Measurements from ENCODE around the gene JUP. TPM values are rescaled to one million over a fixed set of nuclear protein-coding genes. Genes with fewer than 3 reads are reported as not detected.
A peak's percentile ranks its signal among the peaks of the same experiment; 100 is the strongest.

JUP gene
- polyA plus RNA-seq, 1 donor from 2014 or later, result 46.1 TPM

- Histone ChIP-seq H3K4me2 (ENCODE audit: low read length) (peak within 1 kb of the TSS; percentile 46), H2AFZ (ENCODE audit: low read depth, low read length) (peak within 1 kb of the TSS; percentile 51), H3K27ac (ENCODE audit: low read length) (peak within 1 kb of the TSS; percentile 66), H3K9ac (ENCODE audit: low read length) (peak within 1 kb of the TSS; percentile 83), H3K9me2 (ENCODE audit: insufficient read depth, low read length) (no peaks in the 10 kb centered on the region), H3K79me2 (replicated peaks; ENCODE audit: insufficient read depth, low read length) (peaks cover 3% of the 10 kb centered on the region), H3K4me3 (ENCODE audit: low read length) (peak within 1 kb of the TSS; percentile 81), H3K27me3 (ENCODE audit: insufficient read depth, low read depth, low read length) (no peaks in the 10 kb centered on the region), H3K9me3 (ENCODE audit: low read length) (no peaks in the 10 kb centered on the region), H4K20me1 (ENCODE audit: insufficient read depth) (no peaks in the 10 kb centered on the region), H3K36me3 (ENCODE audit: insufficient read depth, low read length) (no peaks in the 10 kb centered on the region), H3F3A (ENCODE audit: insufficient read depth, low read length, poor library complexity, severe bottlenecking) (no peaks in the 10 kb centered on the region)
- TF ChIP-seq SMC3 (conservative IDR thresholded peaks at IDR 0.05; ENCODE audit: poor library complexity) (no peak), EZH2 (IDR thresholded peaks at IDR 0.05; ENCODE audit: borderline replicate concordance, insufficient read depth, low read length, poor library complexity, severe bottlenecking) (no peak), CTCF (IDR thresholded peaks at IDR 0.05; ENCODE audit: poor library complexity, severe bottlenecking) (no peak), TAF1 (IDR thresholded peaks at IDR 0.05; ENCODE audit: low read depth) (no peak), EP300 (conservative IDR thresholded peaks at IDR 0.05; ENCODE audit: poor library complexity, severe bottlenecking) (no peak), REST (IDR thresholded peaks at IDR 0.05; ENCODE audit: borderline replicate concordance) (peak; percentile 27), MXI1 (conservative IDR thresholded peaks at IDR 0.05; ENCODE audit: poor library complexity, severe bottlenecking) (peak; percentile 71), POLR2AphosphoS5 (IDR thresholded peaks at IDR 0.05) (no peak), RAD21 (conservative IDR thresholded peaks at IDR 0.05) (no peak)
These were observed 26.1 kb upstream of the JUP start, which contains the start of gene FKBP10 for GRCh38 chr17:41812381-41813151. FKBP10 (plus strand) TSS chr17:41813004; CDS start chr17:41813035, 31 bp downstream.

DNA sequence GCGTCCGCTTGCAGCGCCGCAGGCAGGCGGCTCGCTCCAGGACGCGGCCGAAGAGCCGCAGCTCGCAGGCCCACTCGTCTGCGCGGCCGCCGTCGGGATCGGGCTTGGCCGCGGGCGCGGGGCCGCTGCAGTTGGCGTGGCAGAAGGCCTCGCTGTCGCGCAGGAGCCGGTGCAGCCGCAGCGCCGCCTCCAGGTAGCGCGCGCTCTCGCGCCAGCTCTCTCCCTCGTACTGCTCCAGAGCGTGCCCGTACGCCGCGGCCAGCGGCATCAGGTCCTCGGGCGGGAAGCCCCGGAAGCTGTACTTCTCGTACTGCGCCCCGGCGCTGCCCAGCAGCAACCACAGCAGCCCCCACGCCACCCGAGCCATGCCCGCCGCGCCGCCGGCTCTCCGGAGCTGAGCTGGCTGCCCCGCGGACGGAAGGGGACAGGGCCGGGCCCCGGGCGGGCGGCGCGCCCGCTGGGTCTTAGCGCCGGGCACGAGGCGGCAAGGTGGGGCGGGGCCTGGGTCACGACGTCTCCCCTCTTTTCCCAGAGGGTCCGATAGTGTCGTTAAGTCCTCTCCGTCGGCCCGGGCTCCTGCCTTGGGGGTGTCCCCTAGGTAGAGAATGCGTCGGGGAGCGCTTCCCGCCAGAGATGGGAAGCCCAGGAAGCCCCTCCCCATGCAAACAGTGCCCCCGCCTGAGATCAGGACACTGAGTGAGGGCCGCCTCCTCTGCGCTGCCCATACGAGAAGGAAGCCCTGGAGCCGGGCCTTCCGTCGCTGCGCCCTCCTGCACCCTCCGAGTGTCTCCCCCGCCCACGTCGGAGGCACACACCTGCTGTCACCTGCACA lies 25.3 kb upstream of the JUP start, which contains the start of gene P3H4:
Gene P3H4 (minus strand): TSS at position 401 of the 832 bp plus-strand sequence. CDS start 34 bp downstream, at position 367.
- peak; percentile 67 for TF ChIP-seq SMC3 (conservative IDR thresholded peaks at IDR 0.05; ENCODE audit: poor library complexity)
- peak; percentile 65 for TF ChIP-seq POLR2AphosphoS5 (IDR thresholded peaks at IDR 0.05)
- no peak for TF ChIP-seq EZH2 (IDR thresholded peaks at IDR 0.05; ENCODE audit: borderline replicate concordance, insufficient read depth, low read length, poor library complexity, severe bottlenecking)
- TF ChIP-seq TAF1 (IDR thresholded peaks at IDR 0.05; ENCODE audit: low read depth), result no peak
- peak; percentile 93 for TF ChIP-seq CTCF (IDR thresholded peaks at IDR 0.05; ENCODE audit: poor library complexity, severe bottlenecking)
- TF ChIP-seq EP300 (conservative IDR thresholded peaks at IDR 0.05; ENCODE audit: poor library complexity, severe bottlenecking), result peak; percentile 46
- TF ChIP-seq MXI1 (conservative IDR thresholded peaks at IDR 0.05; ENCODE audit: poor library complexity, severe bottlenecking), result peak; percentile 75
- no peak for TF ChIP-seq REST (IDR thresholded peaks at IDR 0.05; ENCODE audit: borderline replicate concordance)
- TF ChIP-seq RAD21 (conservative IDR thresholded peaks at IDR 0.05), result peak; percentile 64
- Histone ChIP-seq H3K9ac (ENCODE audit: low read length) (peak within 1 kb of the TSS; percentile 83), H3K79me2 (replicated peaks; ENCODE audit: insufficient read depth, low read length) (peaks cover 3% of the 10 kb centered on the region), H3K27me3 (ENCODE audit: insufficient read depth, low read depth, low read length) (no peaks in the 10 kb centered on the region), H4K20me1 (ENCODE audit: insufficient read depth) (no peaks in the 10 kb centered on the region), H3K36me3 (ENCODE audit: insufficient read depth, low read length) (no peaks in the 10 kb centered on the region), H3K4me3 (ENCODE audit: low read length) (peak within 1 kb of the TSS; percentile 81), H3K9me2 (ENCODE audit: insufficient read depth, low read length) (no peaks in the 10 kb centered on the region), H3K4me2 (ENCODE audit: low read length) (peak within 1 kb of the TSS; percentile 51), H3K27ac (ENCODE audit: low read length) (peak within 1 kb of the TSS; percentile 66), H2AFZ (ENCODE audit: low read depth, low read length) (peak within 1 kb of the TSS; percentile 56), H3F3A (ENCODE audit: insufficient read depth, low read length, poor library complexity, severe bottlenecking) (no peaks in the 10 kb centered on the region), H3K9me3 (ENCODE audit: low read length) (no peaks in the 10 kb centered on the region)

Data from neural cell (in vitro differentiated cells).